Raji (cell line): Measurements from ENCODE around the gene SDHC.

Experiments
- POLR2A ChIP-seq: IDR thresholded peaks from 2 replicates; pipeline ENCODE4 v1.6.1; 2011; ENCODE audit warnings: low read depth, low read length, control low read depth; ENCODE audit not compliant: insufficient read depth

The SDHC gene, protein sequence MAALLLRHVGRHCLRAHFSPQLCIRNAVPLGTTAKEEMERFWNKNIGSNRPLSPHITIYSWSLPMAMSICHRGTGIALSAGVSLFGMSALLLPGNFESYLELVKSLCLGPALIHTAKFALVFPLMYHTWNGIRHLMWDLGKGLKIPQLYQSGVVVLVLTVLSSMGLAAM

DNA sequence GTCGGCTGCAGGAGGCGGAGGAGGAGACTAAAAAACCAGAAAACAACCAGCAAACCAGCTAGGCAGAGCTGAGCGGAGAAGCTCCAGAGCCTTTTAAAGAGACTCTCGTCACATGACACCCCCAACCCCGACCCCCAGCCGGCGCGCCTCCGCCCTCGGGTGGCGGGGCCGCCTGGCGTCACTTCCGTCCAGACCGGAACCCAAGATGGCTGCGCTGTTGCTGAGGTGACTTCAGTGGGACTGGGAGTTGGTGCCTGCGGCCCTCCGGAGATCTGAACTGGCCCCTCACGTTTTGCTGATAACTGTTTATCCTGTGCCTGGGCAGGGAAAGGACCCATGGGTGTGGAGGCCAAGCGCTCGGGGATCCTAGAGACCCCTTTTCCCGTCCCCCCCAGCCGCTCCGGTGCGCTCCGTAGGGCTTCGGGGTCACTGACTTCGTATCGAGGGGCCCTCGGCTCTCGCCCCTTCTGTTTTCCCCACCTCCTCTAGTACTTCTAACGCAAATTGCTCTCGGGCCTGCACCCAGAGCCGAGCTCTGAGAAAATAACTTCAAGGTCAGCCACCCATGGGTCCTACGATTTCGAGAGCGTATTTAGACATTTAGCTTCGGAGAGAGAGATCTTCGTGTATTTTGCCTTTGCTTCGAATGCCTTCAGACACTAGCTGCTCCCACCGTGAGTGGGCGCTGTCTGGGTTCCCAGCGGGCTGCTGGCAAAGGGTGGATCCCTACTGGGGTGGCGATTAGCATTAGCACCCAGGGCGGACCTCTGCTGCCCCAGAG, at the start of gene SDHC:
SDHC (plus strand) TSS at position 181 of the 781 bp plus-strand sequence; CDS start at position 206, 25 bp downstream.
- peak; percentile 55 for TF ChIP-seq POLR2A

DNA sequence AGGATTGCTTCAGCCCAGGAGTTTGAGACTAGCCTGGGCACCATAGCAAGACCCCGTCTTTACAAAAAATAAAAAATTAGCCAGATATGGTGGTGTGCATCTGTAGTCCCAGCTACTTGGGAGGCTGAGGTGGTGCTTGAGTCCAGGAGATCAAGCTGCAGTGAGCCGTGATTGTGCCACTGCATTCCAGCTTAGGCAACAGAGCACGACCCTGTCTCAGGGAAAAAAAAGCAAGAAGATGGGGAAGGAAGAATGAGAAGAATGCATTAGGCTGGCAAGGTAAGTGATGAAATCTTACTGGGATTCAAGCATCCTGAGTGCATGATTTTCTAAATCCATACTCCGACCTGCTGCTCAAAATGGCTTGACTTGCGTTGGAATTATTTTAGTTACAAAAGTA, 48.9 kb upstream of the SDHC start:
- no peak for TF ChIP-seq POLR2A

DNA sequence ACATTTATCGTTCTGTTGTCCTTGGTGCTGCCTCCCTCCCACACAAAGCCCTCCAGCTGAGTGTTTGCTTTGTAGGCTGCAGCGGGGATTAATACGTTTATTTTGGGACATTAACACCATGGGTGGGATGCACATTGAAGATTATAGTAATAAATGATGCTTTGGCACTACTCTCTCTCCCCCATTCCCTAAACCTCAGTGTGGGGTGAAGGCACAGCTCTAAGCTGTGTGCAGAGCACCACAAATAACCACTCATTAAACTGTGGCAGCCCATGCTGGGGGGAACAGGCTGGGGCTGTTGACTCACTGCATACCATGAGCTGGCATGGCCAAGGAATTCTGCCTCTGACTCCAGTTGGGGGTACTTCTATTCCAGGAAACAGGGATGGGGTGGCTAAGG, 48.0 kb upstream of the SDHC start:
- TF ChIP-seq POLR2A, result no peak

DNA sequence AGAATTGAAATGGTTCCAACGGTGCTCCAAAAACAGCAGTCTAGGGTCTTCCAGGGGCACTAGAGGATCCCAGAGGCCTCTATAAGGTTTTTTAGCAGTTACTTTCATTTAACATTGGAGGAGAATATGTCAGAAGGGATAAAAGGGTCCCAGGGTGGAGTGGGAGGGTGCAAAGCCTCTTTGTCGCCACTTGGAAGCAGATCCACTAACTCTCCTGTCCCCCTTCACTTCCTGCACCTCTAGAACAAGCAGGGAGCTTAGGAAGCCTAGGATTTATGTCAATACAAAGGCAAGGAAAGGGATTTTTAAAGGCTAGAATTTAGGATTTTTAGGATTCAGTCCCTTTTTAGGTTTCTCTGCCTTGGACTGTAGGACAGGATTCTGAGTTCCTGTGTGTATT, 47.3 kb upstream of the SDHC start:
- no peak for TF ChIP-seq POLR2A

DNA sequence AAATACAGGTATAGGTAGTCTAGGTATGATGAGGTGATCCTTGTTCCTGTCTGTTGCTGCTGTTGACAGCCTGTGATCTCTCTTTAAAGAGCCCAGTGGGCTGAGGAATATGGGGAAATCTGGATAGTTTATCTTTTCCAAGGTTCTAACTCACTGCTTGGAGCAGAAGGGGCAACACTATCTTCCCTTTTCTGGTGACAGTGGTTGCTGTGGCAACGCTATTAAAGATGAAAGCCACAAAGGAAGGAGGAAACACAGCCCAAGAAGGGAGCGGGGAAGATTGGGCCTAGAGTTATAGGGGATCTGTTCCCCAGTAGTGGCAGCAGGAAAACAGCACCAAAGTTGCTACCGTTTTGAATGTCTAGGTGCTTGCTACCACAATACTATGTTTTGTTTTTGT, 46.9 kb upstream of the SDHC start:
- TF ChIP-seq POLR2A, result no peak

DNA sequence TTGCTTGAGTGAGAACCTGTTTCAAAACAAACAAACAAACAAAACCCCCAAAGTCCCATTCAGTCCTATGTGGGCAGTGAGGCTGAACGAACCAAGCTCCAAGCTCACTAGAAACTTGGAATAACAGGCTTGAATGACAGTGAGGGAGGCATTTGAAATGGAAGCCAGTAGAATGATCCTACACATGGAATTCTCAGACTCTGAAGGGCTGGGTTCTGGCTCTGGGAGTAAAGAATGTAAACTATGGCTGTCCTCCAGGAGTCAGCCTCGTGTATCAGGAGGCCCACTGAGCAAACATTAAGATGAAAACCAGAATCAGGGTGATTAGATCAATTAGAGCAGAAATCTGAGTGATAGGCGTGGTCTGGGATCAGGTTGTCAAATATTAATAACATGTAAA, 40.8 kb upstream of the SDHC start:
- TF ChIP-seq POLR2A, result no peak

DNA sequence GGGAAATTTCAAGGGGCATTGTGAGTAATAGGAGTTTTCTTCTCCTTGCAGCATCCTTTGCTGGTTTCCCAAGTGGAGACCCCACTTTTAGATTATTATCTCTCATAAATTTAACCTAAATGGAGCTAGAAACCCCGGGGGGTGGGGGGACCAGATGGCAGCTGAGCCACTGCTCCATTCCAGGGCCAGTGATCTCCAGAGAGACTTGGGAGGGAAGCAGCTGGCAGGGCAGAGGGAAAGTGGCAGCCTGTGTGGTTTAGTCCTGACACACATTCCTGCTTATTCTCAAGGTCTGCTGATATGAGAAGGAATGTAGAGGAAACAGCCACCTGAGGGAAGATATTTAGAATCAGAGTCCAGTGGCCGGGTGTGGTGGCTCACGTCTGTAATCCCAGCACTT, 39.3 kb upstream of the SDHC start:
- no peak for TF ChIP-seq POLR2A

DNA sequence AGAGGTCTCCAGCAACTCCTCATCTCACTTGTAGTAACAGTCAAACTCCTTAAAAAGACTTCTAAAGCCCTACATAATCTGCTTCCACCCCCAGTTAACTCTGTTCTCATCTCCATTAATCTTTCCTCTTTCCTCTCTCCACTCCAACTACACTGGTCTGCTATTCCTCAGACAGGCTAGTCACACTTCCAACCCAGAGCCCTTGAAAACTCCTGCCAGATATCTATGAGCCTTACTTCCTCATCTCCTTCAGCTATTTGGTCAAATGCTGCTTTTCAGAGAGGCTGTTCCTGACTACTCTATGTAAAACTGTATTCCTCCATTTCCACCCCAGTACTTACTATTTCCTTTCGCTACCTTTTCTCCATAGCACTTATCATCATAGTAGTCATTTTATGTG, 31.2 kb upstream of the SDHC start:
- TF ChIP-seq POLR2A, result no peak

DNA sequence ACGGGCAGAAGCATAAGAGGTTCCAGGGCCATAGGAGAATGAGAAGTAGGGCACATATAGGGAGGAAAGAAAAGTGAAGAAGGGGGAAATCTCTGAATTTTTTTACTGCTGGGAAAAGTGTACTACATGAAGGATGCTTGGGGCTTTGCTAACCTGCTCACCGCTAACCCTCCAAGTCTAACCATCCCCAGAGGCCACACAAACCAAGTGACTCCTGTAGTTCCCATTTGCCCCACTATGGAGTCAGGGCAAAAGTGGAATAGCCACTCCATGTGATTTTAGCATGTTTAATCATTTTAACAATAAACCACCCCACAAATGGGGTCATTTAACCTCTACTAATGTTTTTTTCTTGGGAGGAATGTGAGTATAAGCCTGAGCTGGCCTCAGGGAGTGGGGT, 29.1 kb upstream of the SDHC start:
- TF ChIP-seq POLR2A, result no peak

DNA sequence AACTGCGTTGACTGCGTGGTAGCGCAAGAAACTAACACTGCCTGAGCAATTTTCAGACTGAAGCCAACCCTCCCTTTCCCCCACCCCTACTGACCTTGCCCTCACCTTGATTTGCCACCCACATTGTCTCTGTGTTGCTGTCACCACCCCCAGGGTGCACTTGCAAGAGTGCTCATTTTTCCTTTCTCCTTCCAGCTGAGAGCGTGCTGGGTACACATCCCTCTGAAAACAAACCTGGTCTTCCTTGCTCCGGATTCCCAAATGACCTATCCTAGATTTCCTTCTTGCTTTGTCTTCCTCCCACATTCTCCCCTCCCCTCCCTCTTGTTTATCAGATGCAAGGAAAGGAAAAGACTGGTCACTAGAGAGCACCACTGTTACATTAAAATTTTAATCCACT, 28.7 kb upstream of the SDHC start:
- no peak for TF ChIP-seq POLR2A

DNA sequence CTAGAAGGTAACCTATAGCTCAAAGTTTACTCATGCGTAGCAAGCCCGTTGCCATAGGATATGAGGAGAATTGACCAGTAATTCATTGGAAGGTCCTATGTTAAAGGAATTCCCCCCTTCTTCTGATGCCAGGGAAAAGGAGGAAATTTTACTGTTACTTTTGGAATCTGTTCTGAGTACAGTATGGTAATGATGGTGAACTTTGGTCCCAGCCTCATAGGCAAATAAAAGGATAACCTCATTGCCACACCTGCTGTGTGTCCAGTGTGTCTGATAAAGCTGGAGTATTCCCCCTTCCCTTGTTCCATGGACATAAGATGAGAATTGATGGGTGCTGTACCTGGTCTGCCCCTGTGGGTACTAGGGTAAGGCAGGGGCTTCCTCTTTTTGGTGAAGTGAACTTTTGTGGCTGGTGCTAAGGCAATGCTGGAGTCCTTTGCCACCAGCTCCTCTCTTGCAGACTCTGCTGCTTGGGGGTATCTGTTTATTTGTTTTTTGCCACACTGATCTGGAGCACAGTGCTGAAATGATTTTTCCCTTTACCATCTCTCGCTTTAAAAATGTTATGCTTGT, 26.6 kb upstream of the SDHC start:
- TF ChIP-seq POLR2A, result no peak

DNA sequence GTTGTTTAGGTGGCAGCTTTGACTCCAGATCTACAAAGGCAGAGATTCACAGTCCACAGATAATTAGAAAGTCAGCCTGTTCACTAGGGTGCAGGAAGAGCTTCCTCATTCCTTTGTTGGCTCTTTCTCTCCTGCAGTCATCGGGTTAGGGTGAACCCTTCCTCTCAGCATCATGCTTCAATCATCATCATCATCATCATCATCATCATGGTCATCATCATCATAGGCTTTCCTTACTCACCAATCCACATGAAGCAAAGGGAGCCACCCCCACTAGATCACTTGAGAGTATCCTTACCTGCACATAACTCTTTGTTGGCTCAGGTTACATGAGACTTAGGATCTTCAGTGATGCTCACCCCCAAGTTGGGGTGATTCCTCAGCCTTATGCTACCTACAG, 23.4 kb upstream of the SDHC start:
- no peak for TF ChIP-seq POLR2A

DNA sequence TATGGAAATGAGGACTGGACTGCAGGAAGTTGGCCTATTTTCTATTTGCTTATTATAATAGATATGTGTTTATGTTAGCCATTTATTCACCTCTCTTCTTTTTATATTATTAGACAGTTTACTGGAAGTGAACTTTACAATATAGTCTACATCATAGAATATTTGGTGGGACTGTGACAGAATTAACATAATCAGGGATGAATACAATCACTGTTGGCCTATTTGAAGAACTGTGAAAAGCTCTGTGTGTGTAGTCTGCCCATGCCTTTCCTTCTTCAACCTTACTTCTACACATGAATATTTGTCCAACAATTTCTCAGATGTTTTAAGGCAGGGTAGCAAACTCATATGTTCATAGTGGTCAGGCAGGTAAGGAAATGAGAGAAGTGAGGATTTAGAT, 16.8 kb upstream of the SDHC start:
- no peak for TF ChIP-seq POLR2A

DNA sequence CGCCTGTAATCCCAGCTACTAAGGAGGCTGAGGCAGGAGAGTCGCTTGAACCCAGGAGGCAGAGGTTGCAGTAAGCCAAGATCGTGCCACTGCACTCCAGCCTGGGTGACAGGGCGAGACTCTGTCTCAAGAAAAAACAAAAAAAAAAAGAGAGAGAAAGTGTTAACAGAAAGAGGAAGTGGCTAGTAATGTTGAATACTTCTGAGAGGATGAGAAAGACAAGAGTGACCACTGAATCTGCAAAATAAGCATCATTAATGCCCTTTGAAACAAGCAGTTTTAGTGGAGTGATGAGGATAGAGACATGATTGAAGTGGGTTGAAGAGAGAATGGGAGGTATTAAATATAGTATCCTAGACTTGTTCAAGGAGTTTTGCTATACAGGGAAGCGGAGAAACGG, 16.1 kb upstream of the SDHC start:
- TF ChIP-seq POLR2A, result no peak

DNA sequence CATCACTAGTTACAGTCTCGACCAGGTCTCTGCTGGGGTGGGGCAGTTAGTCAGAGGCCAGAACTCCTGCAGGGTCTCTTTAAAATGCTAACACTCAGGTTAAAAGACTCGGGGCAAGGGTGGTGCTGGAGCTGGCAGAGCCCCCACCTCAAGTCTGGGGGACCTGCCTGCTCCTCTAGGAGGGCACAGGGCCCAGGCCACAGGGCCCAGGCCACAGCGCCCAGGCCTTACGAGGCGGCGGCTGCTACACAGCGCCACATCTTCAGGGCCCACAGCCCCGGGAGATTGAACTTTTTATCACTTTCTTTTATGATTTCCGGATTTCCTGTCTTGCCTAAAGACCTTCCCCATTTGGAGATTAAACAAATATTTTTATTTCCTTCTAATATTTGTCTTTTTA, 14.8 kb upstream of the SDHC start:
- TF ChIP-seq POLR2A, result no peak

DNA sequence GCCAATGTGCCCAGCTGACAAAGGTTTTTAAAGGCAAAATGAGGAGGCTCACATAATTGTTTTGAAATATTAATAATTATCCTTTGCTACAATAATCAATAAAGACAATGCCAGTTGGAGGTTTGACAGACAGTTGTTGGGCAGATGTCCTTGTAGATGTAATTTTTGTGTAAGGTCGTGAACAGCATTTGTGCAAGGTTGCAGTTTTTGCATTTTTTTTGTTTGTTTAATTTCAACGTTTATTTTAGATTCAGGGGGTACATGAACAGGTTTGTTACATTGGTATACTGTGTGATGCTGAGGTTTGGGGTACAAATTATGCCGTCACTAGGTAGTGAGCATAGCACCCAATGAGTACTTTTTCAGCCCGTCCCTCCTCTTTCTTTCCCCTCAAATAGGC, 13.7 kb upstream of the SDHC start:
- TF ChIP-seq POLR2A, result no peak
